GM21723 (cell line): Measurements from ENCODE around the gene LAMB4.

Experiments used
- ATAC-seq: cut with Tn5 transposase; IDR thresholded peaks from one replicate; pipeline ENCODE4 v1.9.1; 2021; ENCODE audit warnings: mild to moderate bottlenecking, moderate library complexity; ENCODE audit not compliant: unreplicated experiment

Gene LAMB4, protein sequence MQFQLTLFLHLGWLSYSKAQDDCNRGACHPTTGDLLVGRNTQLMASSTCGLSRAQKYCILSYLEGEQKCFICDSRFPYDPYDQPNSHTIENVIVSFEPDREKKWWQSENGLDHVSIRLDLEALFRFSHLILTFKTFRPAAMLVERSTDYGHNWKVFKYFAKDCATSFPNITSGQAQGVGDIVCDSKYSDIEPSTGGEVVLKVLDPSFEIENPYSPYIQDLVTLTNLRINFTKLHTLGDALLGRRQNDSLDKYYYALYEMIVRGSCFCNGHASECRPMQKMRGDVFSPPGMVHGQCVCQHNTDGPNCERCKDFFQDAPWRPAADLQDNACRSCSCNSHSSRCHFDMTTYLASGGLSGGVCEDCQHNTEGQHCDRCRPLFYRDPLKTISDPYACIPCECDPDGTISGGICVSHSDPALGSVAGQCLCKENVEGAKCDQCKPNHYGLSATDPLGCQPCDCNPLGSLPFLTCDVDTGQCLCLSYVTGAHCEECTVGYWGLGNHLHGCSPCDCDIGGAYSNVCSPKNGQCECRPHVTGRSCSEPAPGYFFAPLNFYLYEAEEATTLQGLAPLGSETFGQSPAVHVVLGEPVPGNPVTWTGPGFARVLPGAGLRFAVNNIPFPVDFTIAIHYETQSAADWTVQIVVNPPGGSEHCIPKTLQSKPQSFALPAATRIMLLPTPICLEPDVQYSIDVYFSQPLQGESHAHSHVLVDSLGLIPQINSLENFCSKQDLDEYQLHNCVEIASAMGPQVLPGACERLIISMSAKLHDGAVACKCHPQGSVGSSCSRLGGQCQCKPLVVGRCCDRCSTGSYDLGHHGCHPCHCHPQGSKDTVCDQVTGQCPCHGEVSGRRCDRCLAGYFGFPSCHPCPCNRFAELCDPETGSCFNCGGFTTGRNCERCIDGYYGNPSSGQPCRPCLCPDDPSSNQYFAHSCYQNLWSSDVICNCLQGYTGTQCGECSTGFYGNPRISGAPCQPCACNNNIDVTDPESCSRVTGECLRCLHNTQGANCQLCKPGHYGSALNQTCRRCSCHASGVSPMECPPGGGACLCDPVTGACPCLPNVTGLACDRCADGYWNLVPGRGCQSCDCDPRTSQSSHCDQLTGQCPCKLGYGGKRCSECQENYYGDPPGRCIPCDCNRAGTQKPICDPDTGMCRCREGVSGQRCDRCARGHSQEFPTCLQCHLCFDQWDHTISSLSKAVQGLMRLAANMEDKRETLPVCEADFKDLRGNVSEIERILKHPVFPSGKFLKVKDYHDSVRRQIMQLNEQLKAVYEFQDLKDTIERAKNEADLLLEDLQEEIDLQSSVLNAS (N-terminal part only)

DNA sequence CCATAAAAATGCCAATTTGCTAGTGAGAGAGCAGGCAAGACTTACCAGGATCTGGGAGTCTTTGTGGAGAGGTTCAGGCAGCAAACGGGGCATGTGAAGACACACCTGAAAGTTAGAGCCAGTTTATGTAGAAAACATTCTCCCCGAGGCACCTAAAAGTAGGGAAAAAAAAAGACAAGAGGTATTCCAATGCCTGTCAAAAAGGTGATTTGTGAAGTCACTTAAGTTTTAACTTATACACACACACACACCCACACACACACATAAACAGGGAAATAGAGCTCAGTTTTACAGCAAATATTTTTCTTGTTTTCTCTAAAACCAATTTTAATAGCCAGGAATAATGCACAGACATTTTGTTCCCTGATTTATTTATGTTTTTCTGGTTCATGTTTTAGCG, at the start of gene LAMB4:
Gene LAMB4, minus strand, starts transcription at position 101 of the 400 bp plus-strand sequence. CDS start 7,197 bp downstream, outside the sequence.
- ATAC-seq: no peak

DNA sequence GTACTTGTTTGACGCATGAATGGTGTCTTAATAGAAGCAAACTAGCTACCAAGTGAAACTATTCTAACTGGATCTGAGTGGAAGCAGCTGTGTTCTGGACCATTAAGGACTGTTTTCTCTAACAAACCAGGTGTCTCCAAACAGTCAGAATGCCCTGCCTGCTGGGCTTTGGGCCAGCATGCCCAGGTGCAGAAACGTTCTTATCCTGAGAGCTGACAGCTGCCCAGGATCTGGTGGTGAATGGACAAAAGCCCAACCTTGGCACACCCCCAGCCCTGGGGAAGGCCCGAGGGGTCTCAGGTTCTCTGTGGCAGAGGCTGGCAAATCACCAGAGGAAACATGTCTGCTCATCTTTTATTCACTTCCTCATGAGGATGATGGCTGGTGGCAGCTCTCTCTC, 48.2 kb upstream of the LAMB4 start:
- no peak for ATAC-seq

DNA sequence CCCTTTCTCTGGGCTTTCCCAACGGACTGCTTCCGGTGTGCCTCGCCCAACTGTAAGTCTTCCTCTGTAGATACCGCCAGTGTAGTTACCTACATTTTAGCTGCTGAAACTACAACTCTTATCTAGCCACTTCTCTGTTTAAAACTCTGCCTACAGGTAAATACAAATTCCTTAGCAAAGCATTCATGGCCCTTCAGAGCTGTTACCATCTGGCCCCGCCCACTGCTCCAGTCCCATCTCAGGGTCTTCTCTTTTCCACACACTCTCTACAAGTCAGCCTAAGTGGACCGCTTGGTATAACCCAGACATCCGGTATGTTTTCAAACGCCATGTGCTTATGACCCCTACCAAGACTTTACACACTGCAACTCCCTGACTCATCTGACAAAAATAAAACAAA, 41.0 kb upstream of the LAMB4 start:
- no peak for ATAC-seq

DNA sequence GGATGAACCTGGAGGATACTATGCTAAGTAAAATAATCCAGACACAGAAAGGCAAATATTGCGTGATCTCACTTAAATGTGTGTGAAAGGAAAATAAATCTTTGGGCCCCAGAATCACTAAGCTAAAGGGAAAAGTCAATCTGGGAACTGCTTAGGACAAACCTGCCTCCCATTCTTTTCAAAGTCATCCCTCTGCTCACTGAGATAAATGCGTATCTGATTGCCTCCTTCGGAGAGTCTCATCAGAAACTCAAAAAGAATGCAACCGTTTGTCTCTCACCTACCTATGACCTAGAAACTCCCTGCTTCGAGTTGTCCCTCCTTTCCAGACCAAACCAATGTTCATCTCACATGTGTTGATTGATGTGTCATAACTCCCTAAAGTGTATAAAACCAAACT, 40.1 kb upstream of the LAMB4 start:
- no peak for ATAC-seq

DNA sequence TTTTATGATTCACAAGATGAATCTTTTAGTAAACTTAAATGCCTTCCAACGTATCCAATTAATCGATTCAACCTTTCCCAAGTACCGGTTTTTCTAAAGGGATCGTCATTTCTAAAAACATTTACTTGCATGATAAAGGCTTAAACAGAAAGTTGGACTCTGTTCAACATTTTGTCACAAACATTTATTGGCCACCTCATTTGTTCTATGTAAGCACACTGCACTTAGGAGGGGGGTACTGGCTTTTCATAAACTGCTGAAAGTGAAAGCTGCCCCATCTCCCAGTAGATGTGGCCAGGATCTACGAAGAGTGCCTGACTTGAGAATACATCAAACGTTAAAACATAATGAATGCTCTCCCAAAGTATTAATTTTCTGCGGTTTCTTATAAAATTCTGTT, 37.3 kb upstream of the LAMB4 start:
- ATAC-seq: no peak

DNA sequence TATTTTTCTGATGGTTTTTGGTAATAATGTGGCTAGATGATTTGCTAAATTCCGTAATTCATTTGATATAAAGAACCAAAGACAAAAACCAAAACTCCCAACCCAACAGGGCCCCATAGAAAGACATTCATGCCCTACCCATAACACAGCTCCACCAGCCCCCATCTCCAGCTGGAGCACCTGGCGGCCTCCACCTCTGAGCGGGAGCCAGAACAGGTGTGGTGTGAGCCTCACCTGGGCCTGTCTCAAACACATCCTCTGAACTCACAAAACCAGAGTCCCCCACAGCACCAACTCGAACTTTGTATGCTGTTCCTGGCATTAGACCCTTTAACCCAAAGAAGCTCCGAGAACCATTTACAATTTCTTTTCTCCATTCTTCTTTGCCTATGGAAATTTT, 36.5 kb upstream of the LAMB4 start:
- ATAC-seq: no peak

DNA sequence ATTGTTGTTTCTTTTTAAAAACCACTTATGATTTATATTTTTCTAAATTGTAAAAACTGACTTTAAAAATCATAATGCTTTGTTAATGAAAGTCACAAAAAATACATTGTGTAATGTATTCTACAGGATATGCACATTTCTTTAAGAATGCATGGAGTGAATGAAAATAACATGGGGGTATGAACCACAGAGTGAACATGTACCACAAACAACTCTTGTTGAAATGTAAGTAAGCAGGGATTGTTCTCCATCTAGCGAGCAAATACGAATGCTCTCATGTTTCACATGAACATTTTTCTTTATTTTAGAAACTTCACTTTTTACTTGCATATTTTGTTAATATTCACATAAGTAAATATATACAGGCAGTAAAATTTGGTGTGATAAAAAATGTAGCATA, 35.6 kb upstream of the LAMB4 start:
- ATAC-seq: no peak

DNA sequence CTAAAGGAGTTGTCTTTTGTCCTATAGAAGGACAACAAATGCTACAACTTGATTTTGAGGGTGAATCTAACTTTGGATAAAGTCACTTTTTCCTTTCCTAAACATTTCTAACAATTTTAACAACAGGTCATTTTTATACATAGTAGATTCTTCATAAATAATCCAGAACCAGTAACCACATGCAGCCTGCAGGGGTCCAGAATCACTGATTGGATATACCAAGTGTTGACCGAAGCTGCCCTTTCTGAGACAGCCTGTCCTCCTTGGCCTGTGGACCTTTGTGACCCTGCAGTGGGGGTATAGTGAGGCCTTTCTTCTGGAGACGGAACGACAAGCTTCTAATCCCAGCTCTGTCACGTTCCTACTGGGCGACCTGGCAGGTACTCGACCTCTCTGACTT, 34.8 kb upstream of the LAMB4 start:
- ATAC-seq: no peak

DNA sequence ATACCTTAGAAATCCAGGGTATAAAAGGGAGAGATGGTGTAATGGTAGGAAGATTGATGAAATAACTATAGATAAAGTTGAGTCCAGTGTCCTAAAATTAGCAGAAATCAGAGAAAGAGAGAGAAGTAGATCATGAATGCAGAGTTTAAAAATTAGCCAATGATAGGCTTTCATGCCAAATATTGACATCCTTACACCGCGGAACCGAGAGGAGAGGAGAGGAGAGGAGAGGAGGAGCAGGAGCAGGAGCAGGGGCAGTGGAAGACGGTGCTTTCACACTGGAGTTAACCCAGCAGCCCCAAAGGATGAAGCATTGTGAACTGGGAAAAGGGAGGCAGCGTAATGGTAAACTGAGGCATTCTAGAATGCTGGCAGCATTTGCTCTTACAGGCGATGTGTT, 34.2 kb upstream of the LAMB4 start:
- no peak for ATAC-seq

DNA sequence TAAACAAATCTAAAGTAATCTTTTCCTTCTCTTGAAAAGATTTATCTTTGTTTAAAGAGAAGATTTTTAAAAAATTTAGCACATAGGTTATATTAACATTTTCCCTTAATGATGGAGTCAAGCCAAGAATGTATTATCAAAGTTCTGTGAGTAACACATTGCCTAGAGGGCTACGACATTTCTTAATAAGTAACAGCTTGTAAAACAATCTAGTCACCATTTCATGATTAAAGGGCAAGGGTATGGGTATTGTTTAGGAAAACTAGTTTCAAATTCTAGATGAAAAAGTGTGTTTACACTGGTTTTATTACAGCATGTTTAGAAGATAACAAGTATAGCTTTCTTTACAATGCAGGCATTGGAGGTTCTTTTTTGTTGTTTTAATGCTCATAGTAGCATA, 28.6 kb upstream of the LAMB4 start:
- no peak for ATAC-seq

DNA sequence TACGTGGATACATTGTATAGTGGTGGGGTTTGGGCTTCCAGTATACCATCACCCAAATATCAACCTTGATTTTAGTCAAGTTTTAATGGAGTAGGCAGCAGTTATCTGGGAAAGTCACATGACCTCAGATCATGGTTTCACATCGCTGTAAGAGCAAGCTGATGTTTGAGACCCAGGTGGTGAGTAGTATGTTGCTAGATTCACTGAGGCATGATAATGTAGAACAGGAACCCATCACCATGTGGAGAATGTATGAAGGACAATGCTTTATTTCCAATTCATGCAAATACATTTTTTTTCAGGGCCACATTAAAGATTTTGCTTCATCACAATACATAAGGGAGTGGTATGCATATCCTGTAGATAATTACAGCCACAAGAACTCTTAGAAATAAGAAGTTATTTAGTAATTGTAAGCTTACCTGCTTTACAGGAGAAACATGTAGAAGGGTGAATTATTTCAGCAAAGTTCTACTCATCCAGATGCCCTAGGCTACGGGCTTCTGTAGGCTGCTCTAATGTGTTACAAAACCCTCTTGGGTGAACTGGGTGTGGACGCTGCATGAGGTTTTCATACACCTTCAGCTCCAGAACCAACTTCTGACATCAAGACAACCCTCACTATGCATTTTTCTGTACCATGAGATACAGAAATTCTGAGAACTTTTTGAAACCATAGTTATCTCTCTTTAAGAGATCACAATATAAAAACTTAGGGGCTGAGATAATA, 27.6 kb upstream of the LAMB4 start:
- no peak for ATAC-seq

DNA sequence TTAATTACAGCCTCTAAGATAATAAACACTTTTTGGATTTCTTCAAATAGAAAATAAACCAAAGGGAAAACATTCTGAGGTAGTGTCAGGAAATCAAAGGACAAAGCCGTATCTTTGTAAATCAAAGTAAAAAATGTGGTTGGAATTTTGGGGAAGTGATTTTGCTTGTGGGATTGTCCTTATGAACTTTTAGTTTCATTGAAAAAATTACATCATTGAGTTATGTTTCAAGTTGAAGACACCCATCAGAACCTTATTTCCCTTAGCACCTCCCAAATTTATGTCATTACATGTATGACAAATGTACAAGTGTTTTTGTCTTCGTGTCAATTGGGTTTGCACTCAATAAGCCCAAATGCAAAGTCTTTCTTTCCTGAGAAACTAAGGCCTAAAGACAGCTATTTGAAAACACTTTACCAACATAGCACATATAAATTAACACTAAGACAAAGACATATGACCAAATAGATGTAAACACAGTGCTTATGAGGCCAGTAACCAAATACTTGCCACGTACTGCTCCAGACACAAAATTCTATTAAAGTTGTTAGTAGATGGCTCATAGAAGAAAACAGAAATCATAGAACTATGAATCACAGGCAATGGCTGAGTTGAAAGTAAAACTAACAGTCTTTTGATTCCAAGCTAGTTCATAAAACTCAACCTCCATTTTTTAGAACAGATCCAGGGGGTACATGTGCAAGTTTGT, 26.9 kb upstream of the LAMB4 start:
- no peak for ATAC-seq

DNA sequence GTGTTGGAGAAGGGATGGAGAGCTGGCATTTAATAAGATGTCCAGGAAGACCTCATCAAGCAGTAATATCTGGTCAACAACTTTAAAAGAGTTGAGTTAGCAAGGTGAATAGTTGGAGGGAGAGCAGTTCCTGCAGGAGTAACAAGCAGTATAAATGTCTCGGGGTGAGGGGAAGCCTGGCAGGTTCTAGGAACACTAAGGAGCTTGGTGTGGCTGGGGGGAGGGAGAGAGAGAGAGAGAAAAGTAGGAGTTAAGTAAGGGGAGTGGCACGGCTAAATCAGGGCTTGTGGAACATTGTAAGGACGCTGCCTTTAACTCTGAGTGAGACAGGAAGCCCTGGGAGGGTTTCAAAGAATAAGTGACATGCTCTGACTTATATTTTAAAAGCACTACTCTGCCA, 22.0 kb upstream of the LAMB4 start:
- no peak for ATAC-seq

DNA sequence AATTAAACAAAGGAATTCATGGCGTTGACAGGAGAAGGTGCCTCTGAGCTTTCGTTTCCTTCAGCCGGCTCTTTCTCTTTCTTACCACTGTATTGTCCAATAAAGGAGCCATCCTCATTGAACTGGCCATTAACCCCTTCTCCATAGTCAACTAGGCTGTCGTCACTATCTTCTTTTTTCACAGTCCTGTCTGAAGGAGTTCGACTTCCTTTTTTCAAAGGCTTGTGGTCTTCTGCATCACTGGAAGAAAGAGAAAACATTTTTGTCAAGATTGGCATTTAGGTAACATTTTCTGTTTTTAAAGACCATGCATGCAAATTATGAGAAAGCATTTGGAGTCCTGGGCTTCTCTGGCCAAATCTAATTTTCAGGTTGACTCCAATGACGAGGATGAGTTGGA, 19.7 kb upstream of the LAMB4 start:
- ATAC-seq: no peak

DNA sequence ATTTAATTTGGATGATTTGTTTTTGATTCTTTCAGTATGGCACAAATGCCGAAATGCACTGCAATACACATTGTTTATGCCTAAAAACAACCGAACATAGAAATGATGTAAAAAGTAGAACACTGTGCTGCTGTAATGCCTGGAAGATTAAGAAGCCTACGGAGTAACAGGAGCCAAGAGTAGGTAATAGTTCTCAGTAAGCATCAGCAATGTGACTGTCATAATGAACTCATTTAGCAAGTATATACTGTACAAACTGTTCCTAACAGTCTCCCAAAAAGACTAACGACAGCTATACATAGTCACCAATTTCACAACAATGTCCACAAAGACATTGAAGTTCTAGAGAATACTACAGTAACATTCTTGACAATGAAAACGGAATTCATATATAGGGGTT, 19.0 kb upstream of the LAMB4 start:
- no peak for ATAC-seq

DNA sequence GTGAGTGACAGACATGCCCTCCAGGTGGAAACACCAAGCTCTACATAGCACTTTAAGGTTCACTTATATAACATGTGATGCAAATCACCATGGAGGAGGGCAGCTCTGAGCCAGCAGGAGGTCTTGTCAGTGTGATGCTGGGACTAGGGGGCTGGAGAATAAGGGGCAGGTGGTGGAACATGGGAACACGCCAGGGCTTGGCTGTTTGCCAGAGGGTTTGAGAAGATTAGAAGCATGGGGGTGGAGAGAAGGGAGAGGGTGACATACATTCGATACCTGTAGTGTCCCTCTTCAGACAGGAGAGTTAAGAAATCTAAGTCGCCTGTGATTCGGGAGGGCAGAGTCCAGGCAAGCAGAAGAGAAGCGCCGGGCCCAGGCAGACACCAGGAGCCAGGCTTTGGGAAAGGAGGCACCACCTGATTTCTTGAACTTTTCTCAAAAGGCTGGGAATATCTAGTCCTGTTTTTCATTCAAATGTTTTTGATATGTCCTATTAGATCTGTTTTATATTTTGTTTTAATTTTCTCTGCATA, 16.9 kb upstream of the LAMB4 start:
- ATAC-seq: no peak

DNA sequence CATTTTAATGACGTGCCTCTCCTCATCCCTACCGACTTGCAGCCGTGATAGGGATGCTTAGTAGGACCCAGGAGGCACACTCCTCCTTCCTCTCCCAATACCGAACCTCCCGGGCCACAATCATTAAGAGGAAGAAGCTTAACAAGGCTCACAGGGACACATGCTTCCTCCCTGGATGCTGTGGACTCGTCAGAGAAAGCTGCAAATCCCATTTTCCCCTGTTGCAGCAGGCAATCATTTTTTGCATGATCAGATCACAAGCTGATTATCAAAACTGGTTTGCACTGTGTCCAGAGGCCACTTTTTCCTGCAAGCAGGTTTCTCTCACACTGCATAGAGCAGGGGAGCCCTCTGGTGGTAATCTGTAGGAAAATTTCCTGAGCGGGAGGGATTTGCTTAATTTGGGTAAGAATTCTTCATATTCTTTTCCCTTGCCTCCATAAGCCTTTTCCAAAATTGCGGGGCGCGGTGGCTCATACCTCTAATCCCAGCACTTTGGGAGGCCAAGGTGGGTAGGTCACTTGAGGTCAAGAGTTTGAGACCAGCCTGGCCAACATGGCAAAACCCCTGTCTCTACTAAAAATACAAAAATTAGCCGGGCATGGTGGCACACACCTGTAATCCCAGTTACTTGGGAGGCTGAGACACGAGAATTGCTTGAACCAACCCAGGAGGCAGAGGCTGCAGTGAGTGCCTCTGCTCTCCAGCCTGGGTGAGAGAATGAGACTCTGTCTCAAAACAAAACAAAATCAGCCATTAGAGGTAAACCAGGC, 16.1 kb upstream of the LAMB4 start:
- ATAC-seq: peak; percentile 68

DNA sequence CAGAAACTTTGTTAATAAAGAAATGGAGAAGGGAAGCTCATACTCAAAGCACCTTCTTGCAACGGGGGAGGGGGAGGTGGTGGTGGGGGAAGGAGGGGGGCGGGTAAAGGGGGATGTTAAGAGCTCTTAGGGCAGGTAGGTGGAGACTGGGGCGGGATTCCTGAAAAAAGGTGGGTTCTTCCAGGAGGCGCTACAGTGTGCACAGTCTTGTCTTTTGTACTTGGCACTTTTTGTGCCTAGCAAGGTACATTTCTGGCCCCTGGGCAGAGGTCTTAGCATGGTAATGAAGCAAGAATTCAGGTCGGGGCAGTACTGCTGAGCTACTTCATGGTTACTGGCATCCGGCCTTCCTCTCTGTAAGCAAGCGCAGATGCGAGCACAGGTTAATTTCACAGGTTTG, 15.2 kb upstream of the LAMB4 start:
- no peak for ATAC-seq

DNA sequence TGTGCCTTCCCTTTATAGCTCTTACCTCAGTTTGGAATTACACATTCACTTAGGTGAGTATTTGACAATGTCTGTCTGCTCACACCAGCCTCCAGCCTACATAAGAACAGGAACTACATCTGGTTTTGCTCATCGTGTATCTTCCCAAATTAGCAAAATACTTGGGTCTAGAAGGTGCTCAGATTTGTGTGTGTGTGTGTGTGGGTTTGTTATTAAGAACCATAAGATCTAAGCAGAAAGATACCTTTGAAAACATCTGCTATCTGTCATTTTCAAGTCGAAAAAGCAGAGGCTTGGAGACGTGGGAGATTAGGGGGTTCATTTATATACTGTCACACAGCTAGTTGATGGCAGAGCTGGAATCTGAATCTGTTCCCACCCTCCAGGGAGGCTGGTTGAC, 14.8 kb upstream of the LAMB4 start:
- ATAC-seq: no peak
